HG03025 (cell line): Measurements from ENCODE around the gene TTLL1.

Experiments
- ATAC-seq: cut with Tn5 transposase; IDR thresholded peaks from one replicate; pipeline ENCODE4 v1.9.1; 2021; ENCODE audit warnings: mild to moderate bottlenecking, moderate library complexity; ENCODE audit not compliant: unreplicated experiment, low FRiP score

The TTLL1 gene

GRCh38 chr22:43088984-43089717 lies at the start of gene TTLL1:
TTLL1 (minus strand) TSS chr22:43089391; CDS start chr22:43075586, 13,805 bp downstream.
- ATAC-seq: no peak

- ATAC-seq: no peak
Observed at GRCh38 chr22:43136801-43137200, 47.6 kb upstream of the TTLL1 start.

GRCh38 chr22:43136255-43136654 lies 47.1 kb upstream of the TTLL1 start:
- no peak for ATAC-seq

GRCh38 chr22:43135565-43135964 lies 46.4 kb upstream of the TTLL1 start:
- no peak for ATAC-seq

- ATAC-seq: no peak
Observed at GRCh38 chr22:43134553-43134952, 45.4 kb upstream of the TTLL1 start.

- ATAC-seq: no peak
Observed at GRCh38 chr22:43133401-43133800, 44.2 kb upstream of the TTLL1 start.

- ATAC-seq: no peak
Observed at GRCh38 chr22:43131773-43132501, 42.7 kb upstream of the TTLL1 start.

GRCh38 chr22:43129426-43130425 lies 40.5 kb upstream of the TTLL1 start:
- ATAC-seq: no peak

- ATAC-seq: no peak
Observed at GRCh38 chr22:43128928-43129424, 39.8 kb upstream of the TTLL1 start.

GRCh38 chr22:43128116-43128515 lies 38.9 kb upstream of the TTLL1 start:
- ATAC-seq: no peak

- no peak for ATAC-seq
Observed at GRCh38 chr22:43127166-43127908, 38.1 kb upstream of the TTLL1 start.

- no peak for ATAC-seq
Observed at GRCh38 chr22:43126501-43127165, 37.4 kb upstream of the TTLL1 start.

- ATAC-seq: peak; percentile 72
Observed at GRCh38 chr22:43118953-43119458, 29.8 kb upstream of the TTLL1 start.

GRCh38 chr22:43118024-43118849 lies 29.0 kb upstream of the TTLL1 start:
- ATAC-seq: no peak

GRCh38 chr22:43116932-43117331 lies 27.7 kb upstream of the TTLL1 start:
- ATAC-seq: no peak

- ATAC-seq: no peak
Observed at GRCh38 chr22:43114958-43115357, 25.8 kb upstream of the TTLL1 start.

GRCh38 chr22:43113526-43114251 lies 24.5 kb upstream of the TTLL1 start:
- ATAC-seq: no peak
